ENCODE measurements around the gene SLC39A12. TPM values are rescaled to one million over a fixed set of nuclear protein-coding genes. Genes with fewer than 3 reads are reported as not detected.

Gene SLC39A12
- total and polyA plus RNA-seq, 2 of the 4 experiments (the other 2 are of a cell fraction), result not detected

- H3K36me3 ChIP-seq (ENCODE audit: control insufficient read depth, insufficient read depth, low read length), result no peaks in the 10 kb centered on the region
- no peak overlapping the region for H3K9ac ChIP-seq (ENCODE audit: low read depth, low read length)
- BruUV-seq (replicated peaks), result no TSS peak
- H2AK5ac ChIP-seq (ENCODE audit: low read depth, low read length), result no peak overlapping the region
- H4K5ac ChIP-seq (ENCODE audit: low read depth, low read length), result no peak overlapping the region
- H3K27ac ChIP-seq (ENCODE audit: insufficient read depth, low read length), result no peak overlapping the region
- CTCF ChIA-PET, result no interaction called here
- no peak for DNase-seq
- no peaks in the 10 kb centered on the region for H3K4me1 ChIP-seq (ENCODE audit: control insufficient read depth, insufficient read depth, low read length)
- POLR2A ChIA-PET (ENCODE audit: unreplicated experiment), result no interaction called here
- H3K18ac ChIP-seq (ENCODE audit: low read depth, low read length), result no peak overlapping the region
- no peak overlapping the region for H3K4me2 ChIP-seq (ENCODE audit: low read depth, low read length)
- no peak for ATAC-seq (ENCODE audit: low read depth)
- peaks cover 11% of the 10 kb centered on the region for H3K27me3 ChIP-seq (ENCODE audit: control insufficient read depth, insufficient read depth, low read length)
- no peak overlapping the region for H2BK5ac ChIP-seq (ENCODE audit: low read depth, low read length, poor library complexity, severe bottlenecking)
- no peak overlapping the region for H2AK9ac ChIP-seq (replicated peaks; ENCODE audit: low read depth, low read length, poor library complexity)
- 100% methylated on average over 1 of the region's 7 CpGs; no CpG with 5 or more reads in 1 of the 2 experiments for WGBS, 2 experiments (ENCODE audit: extremely low coverage in 2 of 2, insufficient read length in 1 of 2)
- H4K20me1 ChIP-seq (ENCODE audit: insufficient read depth, low read length), result no peaks in the 10 kb centered on the region
- no peaks in the 10 kb centered on the region for H3K79me1 ChIP-seq (ENCODE audit: low read depth in 1 of 2, low read length in 2 of 2)
- in situ Hi-C loops (cut with MboI; ENCODE audit: low sequenced_read_pairs), result no loop called here
- H3K56ac ChIP-seq (ENCODE audit: extremely low read depth, insufficient read depth, low read length), result no peak overlapping the region
- no peak overlapping the region for H4K8ac ChIP-seq (ENCODE audit: low read depth in 2 of 2, low read length in 2 of 2)
- H3K14ac ChIP-seq (replicated peaks; ENCODE audit: low read depth, low read length), result no peak overlapping the region
- no peak overlapping the region for H4K91ac ChIP-seq (ENCODE audit: insufficient read depth, low read depth, low read length)
- no peak overlapping the region for H2BK15ac ChIP-seq (ENCODE audit: low read depth, low read length)
- no peak overlapping the region for H3K23ac ChIP-seq (ENCODE audit: low read depth, low read length)
- intact Hi-C loops (cut with micrococcal nuclease), result no loop called here
- H3K9me1 ChIP-seq (ENCODE audit: insufficient read depth, low read length), result no peaks in the 10 kb centered on the region
- H3K4me3 ChIP-seq (ENCODE audit: insufficient read depth, low read depth, low read length), result no peak overlapping the region
- no peak overlapping the region for H2BK20ac ChIP-seq (ENCODE audit: low read depth, low read length)
- H3K9me3 ChIP-seq (ENCODE audit: control insufficient read depth, insufficient read depth, low read length), result 0 out of 2 replicates have a peak, but pooled peaks cover 3% of the 10 kb centered on the region
- H2BK120ac ChIP-seq (ENCODE audit: low read depth, low read length), result no peak overlapping the region
- no peak overlapping the region for H2AFZ ChIP-seq (replicated peaks; ENCODE audit: low read length, poor library complexity)
- dilution Hi-C loops (cut with HindIII; ENCODE audit: low sequenced_read_pairs, unreplicated experiment), result no loop called here
- H3K4ac ChIP-seq (ENCODE audit: low read depth, low read length), result no peak overlapping the region
- TF ChIP-seq MXI1 (IDR thresholded peaks at IDR 0.05; ENCODE audit: borderline replicate concordance, low read depth, low read length), result no peak
- TF ChIP-seq CTCF (conservative IDR thresholded peaks at IDR 0.05; ENCODE audit: low read depth, low read length), result no peak
- TF ChIP-seq RAD21 (IDR thresholded peaks at IDR 0.05; ENCODE audit: low read length), result no peak
- TF ChIP-seq MAFK (IDR thresholded peaks at IDR 0.05; ENCODE audit: low read depth, low read length), result no peak
- TF ChIP-seq ELK1 (IDR thresholded peaks at IDR 0.05; ENCODE audit: borderline replicate concordance, low read depth, low read length), result no peak
- TF ChIP-seq BHLHE40 (IDR thresholded peaks at IDR 0.05; ENCODE audit: low read depth, low read length), result no peak
- TF ChIP-seq CHD1 (IDR thresholded peaks at IDR 0.05; ENCODE audit: low read depth, low read length), result no peak
- no peak for TF ChIP-seq MAZ (IDR thresholded peaks at IDR 0.05; ENCODE audit: borderline replicate concordance, low read depth, low read length)
- TF ChIP-seq FOS (IDR thresholded peaks at IDR 0.05; ENCODE audit: low read depth, low read length), result no peak
- no peak for TF ChIP-seq CEBPB (IDR thresholded peaks at IDR 0.05; ENCODE audit: low read depth, low read length)
- no peak for TF ChIP-seq RCOR1 (IDR thresholded peaks at IDR 0.05; ENCODE audit: insufficient replicate concordance, low read length)
- no peak for TF ChIP-seq SMC3 (IDR thresholded peaks at IDR 0.05; ENCODE audit: low read depth, low read length)
- TF ChIP-seq RFX5 (IDR thresholded peaks at IDR 0.05; ENCODE audit: low read depth, low read length), result no peak
- no peak for TF ChIP-seq USF2 (IDR thresholded peaks at IDR 0.05; ENCODE audit: low read depth, low read length)
- no peak for TF ChIP-seq POLR2A (IDR thresholded peaks at IDR 0.05; ENCODE audit: low read depth, low read length)
- no peak for TF ChIP-seq NFE2L2 (IDR thresholded peaks at IDR 0.05; ENCODE audit: low read depth, low read length)
These were observed 6.3 kb downstream of the SLC39A12 start for GRCh38 chr10:17958049-17958448.
